GM21717 (cell line): Measurements from ENCODE around the gene PBRM1.
A peak's percentile ranks its signal among the peaks of the same experiment; 100 is the strongest.
"Not testable (repeated sequence)": the region's sequence is repeated elsewhere in the genome, so short reads cannot be mapped to it uniquely, and the experiment has no call there.

ENCODE experiments used
- ATAC-seq: cut with Tn5 transposase; IDR thresholded peaks from one replicate; pipeline ENCODE4 v1.9.1; 2021; ENCODE audit warnings: mild to moderate bottlenecking, moderate library complexity; ENCODE audit not compliant: unreplicated experiment

Gene PBRM1

DNA sequence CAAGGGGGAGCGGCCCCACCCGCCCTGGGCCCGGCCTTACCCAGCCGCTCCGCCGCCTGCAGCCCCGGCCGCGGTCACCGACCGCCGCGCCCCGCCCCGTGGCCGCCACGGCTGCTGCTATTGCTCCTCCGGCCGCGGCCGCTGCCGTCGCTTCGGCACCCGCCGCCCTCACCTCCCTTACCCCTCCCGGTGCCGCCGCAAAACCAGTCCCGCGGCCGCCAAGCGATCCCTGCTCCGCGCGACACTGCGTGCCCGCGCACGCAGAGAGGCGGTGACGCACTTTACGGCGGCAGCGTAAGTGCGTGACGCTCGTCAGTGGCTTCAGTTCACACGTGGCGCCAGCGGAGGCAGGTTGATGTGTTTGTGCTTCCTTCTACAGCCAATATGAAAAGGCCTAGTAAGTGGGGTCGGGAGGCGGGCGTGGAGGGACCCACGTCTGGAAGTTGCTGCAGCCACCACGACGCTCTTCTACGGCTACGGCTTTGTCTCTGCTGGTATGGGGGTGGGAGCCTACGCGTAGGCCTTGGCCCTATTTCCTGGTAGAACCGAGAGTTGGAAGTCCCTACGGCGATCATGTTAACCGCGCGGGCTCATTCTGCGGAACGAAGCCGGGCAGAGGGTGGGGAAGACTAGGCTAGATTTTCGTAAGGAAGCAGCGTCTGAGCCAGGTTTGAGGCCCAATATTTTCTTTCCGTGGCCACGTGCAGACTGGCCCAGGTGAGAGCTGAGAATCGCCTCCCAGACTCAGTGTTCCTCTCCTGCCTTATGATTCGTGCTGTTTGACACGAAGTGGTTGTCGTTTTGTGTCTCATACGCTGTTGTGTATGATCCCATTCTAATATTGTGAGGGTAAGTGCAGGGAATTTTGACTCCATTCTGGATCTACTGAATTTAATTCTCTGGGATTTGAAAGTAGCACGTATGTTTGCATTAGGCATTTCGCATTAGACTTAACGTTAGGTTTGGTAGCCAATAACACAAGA is at the start of gene PBRM1, which contains the start of gene GNL3:
PBRM1 (minus strand) TSS at position 205 of the 983 bp plus-strand sequence.
GNL3 (plus strand) TSS at position 324 of the 983 bp plus-strand sequence; CDS start at position 385, 61 bp downstream.
- ATAC-seq = peak; percentile 52

DNA sequence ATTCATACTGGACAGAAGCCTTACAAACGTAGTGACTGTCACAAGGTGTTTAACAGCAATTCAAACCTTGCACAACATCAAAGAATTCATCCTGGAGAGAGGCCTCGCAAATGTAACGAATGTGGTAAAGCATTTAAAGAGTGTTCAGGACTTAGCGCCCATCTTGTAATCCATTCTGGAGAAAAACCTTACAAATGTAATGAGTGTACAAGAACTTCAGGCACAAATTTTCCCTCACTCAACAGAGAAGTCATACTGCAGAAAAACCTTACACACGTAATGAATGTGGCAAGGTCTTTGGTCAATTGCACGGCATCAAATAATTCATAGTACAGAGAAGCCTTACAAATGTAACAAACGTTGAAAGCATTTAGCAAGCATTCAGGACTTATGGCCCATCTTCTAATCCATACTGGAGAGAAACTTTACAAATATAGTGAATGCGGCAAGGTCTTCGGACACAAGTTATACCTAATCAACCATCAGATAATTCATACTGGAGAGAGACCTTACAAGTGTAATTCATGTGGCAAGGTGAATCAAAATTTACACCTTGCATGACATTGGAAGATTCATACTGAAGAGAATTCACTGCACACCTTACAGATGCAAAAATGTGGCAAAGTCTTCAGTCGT is 47.7 kb upstream of the PBRM1 start:
- no peak for ATAC-seq

DNA sequence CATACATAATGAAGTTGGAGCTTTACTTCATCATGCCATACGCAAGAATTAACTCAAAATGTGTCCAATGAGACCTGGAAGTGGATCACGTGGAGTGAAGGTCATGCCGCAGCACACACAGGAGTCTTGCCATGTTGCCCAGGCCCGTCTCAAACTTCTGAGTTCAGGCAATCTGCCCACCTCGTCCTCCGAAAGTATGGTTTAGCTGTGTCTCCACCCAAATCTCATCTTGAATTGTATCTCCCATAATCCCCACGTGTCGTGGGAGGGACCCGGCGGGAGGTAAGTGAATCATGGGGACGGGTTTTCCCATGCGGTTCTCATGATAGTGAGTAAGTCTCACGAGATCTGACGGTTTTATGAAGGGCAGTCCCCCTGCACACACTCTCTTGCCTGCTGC is 45.9 kb upstream of the PBRM1 start:
- no peak for ATAC-seq

DNA sequence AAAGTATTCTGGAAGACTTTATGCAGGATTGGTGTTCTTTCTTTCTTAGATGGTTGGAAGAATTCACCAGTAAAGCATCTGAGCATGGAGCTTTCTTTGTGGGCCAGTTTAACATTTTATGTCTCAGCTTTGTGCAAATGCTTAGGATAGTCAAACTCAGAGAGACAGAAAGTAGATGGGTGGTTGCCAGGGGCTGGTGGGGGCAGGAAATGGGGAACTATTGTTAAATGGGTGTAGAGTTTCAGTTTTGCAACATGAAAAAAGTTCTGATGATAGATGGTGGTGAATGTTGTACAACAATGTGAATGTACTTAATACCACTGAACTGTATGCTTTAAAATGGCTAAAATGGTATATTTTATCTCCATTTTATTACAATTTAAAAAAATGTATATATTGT is 45.0 kb upstream of the PBRM1 start:
- no peak for ATAC-seq

DNA sequence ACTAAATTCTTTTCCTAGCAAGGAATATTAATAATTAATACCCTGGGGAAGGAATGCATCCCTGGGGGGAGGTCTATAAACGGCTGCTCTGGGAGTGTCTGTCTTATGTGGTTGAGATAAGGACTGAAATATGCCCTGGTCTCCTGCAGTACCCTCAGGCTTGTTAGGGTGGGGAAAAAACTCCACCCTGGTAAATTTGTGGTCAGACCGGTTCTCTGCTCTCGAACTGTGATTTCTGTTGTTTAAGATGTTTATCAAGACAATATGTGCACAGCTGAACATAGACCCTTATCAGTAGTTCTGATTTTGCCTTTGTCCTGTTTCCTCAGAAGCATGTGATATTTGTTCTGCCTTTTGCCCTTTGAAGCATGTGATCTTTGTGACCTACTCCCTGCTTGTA is 43.0 kb upstream of the PBRM1 start:
- not testable (repeated sequence) for ATAC-seq

DNA sequence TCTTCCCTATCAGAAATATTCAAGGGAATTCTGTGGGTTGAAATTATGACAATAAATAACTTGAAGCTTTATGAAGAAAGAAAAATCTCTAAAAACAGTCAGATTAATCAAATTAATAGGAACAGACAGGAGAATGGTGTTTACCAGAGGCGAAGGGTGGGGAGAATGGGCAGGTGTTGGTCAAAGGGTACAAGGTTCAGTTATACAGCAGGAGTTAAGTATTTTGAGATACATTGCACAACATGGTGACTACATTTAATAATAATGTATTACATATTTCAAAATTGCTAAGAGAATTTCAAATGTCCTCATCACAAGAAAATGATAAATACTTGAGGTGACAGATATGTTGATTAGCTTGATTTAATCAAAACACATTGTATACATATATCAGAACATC is 38.8 kb upstream of the PBRM1 start:
- ATAC-seq = no peak

DNA sequence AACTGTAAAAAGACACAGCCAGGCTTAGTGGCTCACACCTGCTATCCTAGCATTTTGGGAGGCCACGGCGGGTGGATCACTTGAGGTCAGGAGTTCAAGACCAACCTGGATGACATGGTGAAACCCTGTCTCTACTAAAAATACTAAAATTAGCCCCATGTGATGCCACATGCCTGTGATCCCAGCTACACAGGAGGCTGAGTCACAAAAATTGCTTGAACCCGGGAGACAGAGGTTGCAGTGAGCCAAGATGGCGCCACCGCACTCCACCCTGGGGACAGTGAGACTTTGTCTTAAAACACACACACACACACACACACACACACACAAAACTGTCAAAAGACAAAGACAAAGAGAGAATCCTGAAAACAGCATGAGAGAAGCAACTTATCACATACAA is 38.2 kb upstream of the PBRM1 start:
- ATAC-seq = no peak

DNA sequence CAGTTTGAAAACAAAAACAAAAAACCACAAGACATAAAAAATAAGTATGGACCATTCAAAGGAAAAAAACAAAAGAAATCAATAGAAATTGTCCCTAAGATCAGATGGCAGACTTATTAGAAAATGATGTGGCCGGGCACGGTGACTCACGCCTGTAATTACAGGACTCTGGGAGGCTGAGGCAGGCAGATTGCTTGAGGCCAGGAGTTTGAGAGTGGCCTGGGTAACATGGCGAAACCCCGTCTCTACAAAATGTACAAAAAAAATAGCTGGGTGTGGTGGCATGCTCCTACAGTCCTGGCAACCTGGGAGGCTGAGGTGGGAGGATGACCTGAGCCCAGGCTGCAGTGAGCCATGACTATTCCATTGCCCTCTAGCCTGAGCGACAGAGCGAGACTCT is 36.8 kb upstream of the PBRM1 start:
- no peak for ATAC-seq

DNA sequence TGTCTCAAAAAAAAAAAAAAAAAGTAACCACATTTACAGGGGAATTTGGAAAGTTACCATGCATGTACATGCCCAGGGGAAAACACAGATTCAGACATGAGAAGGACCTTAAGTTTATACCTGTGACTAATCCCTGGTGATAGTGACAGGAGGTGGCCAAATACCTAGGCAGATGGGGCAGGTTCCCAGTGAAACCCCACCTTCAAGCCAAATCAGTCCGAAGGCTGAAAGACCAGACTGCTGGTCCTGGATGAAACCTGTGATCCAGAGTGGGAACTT is 36.0 kb upstream of the PBRM1 start:
- no peak for ATAC-seq

DNA sequence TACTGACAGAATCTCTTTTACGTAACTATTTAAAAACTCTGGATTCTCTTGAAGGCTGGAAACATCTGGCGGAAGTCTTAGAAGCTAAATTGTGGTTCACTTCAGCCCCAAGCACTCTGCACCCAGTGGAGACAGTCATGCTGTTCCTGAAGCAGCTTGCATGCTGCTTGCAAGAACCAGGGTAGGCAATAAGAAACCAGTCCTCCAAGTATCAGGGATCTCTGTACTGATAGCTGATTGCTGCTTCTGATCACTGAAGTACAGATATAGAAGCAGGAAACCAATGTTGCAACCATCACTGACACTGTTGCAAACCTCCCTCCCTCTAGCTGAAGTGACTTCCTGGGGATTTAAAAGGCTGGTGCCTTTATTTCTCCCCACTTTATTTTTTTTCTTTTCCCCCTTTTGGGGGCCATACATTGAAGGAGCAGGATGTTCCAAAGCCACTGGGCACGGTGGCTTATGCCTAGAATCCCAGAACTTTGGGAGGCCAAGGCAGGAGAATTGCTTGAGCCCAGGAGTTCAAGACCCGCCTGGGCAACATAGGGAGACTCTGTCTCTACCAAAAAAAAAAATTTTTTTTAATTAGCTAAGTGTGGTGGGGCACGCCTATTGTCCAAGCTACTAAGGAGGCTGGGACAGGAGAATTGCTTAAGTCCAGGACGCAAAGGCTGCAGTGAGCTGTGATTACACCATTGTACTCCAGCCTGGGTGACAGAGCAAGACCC is 35.5 kb upstream of the PBRM1 start:
- no peak for ATAC-seq

DNA sequence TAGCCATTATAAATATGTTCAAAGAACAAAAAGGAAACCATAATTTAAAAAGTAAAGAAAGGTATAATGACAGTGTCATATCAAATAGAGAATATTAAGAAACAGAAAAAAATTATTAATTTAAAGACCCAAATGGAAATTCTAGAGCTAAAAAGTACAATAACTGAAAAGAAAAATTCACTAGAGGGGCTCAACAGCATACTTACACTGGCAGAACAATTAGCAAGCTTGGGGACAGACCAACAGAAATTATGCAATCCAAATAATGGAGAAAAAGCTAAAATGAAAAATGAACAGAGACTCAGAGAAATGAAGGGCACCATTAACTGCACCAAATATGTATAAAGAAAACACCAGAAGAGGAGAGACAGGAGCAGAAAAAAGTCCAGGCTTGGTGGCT is 33.9 kb upstream of the PBRM1 start:
- ATAC-seq = no peak

DNA sequence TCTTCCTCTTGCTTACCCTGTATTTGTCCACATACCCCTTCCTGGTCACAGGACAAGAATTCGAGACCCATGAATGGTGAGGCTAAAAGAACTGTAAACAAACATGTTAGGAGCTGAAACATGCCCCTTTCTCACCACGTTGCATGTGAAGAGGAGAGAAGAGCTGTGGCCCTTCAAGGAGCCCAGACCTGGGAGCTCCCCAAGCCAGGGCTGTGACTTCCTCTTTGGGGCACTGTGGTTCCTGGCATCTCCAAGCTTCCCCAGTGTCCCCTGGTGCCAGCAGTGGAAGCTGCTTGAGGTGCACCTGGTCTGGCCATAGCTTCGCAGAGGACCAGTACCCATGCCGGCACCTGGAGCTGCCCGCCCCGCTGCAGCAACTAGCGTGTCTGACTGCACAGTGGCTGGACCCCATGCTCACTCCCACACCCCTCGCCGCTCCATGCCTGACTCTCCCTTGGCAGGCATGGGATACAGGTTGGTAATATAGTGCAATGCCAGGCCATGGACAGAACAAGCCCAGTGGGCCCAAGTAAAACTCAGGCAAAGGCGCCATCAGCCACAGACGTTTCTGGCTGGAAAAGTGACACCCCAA is 30.1 kb upstream of the PBRM1 start:
- ATAC-seq = no peak

DNA sequence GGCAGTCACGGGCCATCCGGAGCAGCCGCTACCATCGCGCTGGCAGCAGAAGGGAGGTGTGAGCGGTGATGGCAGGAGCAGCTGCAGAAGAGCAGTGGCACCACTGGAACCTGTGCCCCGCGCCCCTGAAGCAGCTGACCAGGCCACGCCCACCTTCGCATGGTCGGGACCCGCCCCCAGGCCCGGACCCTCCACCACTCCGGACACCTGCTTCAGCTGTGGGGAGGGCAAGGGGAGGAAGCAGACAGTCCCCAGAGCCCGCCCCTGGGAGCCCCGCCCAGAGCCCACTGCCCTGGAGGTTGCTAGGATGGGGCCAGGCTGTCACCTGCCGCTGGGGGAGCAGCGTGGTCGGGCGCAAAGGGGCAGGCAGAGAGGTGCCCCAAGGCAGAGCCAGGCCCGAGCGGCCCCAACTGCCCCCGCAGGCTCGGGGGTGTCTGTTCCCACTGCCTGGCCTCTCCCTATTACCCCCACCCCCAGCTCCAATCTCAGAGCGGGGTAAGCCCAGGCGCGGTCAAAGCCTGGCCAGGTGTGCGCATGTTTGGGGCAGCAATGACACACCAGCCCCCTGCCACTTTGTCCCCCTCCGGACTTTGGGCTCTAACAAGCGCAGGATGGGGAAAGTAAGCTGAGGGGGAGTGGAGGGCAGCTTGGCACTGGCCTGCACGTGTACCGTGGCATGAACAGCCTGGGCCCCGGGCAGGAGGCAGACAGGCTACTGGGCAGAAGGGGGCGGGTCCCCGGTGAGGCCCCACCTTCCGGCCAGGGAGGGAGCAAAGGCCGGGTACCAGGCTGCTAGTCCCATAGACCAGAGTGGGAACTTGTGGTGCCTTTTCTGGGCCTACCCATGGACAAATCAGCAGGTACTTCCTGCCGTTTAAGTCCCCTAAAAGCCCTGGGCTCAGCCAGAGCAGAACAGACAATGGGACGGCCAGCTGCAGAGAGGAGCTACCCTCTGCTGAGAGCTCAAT is 28.9 kb upstream of the PBRM1 start:
- ATAC-seq = no peak

DNA sequence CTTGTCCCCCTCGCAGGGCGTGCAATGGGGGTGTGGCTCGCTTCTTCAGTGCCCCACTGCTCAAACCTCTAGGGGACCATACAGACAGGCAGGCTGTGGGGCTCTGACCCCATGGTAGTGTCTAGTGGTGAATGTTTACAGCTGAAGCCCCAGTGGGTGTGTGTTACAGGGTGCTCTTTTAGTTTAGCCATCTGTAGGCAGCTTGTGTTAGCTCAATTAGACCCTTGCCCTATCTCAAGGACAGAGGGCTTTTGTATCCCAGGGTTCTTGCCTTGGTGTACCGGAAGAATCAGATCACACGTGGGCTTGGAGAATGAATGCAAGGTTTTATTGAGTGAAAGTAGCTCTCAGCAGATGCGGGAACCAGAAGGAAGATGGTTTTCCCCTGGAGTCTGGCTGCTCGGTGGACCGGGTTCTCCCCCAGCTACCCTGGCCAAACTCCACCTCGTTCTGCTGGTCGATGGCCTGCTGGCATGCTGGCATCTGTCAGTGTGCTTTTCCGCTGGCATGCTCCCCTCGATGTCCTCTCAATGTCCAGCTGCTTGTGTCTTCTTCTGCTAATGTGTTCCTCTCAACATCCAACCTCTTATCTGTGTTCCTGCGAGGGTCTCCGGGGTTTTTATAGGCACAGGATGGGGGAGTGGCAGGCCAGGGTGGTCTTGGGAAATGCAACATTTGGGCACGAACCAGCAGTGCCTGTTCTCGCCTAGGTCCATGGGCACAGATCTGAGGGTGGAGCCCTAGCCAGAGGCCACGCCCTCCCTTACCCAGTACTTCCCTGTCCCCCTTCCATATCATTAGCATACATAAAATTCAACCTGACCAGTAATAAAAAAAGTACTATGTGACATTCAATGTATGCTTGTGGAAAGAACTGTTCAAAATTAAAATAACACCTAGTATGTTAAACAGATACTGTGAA is 26.8 kb upstream of the PBRM1 start:
- no peak for ATAC-seq

DNA sequence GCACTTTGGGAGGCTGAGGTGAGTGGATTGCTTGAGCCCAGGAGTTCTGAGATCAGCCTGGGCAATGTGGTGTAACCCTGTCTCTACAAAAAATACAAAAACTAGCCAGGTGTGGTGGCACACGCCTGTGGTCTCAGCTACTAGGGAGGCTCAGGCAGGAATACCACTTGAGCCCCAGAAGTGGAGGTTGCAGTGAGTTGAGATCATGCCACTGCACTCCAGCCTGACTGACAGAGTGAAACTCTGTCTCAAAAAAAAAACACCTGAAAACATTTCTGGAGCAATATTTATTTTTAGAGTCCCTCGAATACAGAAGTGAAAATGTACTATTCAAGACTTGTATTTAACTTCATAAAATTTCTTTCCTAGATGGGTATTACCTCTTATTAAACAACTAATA is 24.8 kb upstream of the PBRM1 start:
- no peak for ATAC-seq

DNA sequence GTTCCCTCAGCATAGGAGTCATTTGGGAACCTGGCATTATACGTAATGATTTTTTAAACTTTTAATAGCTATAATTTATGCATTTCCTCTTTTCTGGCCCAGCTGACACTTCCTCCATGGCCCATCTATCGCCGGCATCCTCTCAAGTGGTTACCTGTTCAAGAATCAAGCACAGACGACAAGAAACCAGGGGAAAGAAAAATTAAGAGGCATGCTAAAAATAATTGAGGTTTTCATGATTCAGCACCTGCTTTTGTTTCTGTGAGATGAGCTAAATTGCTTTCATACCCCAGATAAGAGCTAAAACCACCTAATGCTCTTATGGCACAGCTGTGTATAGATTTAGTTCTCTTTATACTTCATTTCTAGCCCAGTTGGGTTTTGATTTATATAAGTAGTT is 21.9 kb upstream of the PBRM1 start:
- no peak for ATAC-seq

DNA sequence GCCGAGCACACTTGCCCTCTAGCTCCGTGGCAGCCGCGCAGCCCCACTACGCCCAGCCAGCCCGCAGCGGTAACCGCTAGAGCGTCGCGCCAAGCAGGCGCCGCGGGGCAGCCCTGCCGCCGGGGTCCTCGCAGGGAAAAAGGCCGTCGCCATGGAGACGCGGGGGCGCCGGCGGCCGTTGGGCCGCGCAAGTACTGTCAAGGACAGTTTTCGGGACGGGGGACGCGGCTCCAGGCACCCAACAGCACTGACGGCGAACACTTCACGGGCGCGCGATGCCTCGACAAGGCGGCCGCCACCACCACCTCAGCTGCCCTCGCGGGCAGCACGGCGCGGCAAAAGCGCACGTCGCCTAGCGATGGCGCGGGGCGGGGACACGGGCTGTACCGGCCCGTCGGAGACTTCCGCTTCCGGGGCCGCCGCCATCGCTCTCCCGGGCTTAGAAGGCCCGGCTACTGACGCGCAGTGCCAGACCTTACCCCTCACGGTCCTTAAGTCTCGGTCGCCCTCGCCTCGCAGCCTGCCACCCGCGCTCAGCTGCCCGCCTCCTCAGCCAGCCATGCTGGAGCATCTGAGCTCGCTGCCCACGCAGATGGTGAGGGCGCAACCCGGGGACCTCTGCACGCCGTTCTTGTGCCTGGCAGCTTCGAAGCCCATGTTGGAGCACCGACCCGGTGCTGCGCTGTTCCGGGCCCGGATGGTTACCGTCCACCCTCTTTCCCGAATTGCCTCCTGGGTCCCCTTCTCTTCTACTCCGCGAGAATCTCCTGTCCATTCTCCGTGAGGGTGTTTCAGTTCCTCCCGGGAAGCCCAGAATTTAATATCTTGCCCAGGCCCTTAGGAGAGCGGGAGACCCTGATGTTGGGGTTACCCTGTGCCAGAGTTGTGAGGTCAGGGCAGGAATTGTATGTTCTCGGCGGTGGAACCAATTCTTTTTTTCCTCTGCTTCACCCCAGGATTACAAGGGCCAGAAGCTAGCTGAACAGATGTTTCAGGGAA is 20.3 kb upstream of the PBRM1 start, which contains the start of the genes GLT8D1 and SPCS1:
GLT8D1 (minus strand) TSS at position 104 of the 999 bp plus-strand sequence. CDS start 5,331 bp downstream, outside the sequence.
SPCS1 (plus strand) TSS at position 419 of the 999 bp plus-strand sequence; CDS start at position 560, 141 bp downstream.
- ATAC-seq = peak; percentile 72

DNA sequence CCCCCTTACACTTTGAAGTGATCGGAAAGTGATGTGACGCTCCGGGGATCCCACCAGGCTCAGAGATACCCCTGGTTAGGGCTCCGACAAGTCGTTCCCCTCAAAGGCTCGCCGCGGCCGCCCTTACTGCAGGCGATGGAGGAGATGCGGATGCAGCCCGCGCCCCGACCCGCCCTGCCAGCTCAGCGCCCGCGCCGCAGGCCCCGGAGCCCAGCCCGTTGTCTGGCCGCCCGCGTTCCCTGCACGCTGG is 19.6 kb upstream of the PBRM1 start:
- no peak for ATAC-seq
